IMR-90 (cell line): ENCODE measurements around the gene FSIP1. TPM values are rescaled to one million over a fixed set of nuclear protein-coding genes. Genes with fewer than 3 reads are reported as not detected.

ENCODE experiments used
- ATAC-seq: fragments of 200-7000 bp; cut with Tn5 transposase; 2 replicates; pipeline ENCODE4 v1.9.1; 2020; ENCODE audit warnings: low read depth, mild to moderate bottlenecking, moderate library complexity
- BruUV-seq: library from RNA; stranded (reverse); fragments of 400-500 nt; replicated peaks from 2 replicates; lab custom pipeline; 2021; lab: Mats Ljungman, UMichigan
- CTCF ChIA-PET: fragments of 300-600 bp; formaldehyde crosslinking; extraction: SDS; loops from one replicate; lab custom pipeline; 2021; ENCODE audit warnings: antibody characterized with exemption; lab: Yijun Ruan, JAX
- POLR2A ChIA-PET: fragments of 300-600 bp; sonication (Branson Sonifier 250); formaldehyde crosslinking; loops from one replicate; lab custom pipeline; 2022; ENCODE audit warnings: antibody characterized with exemption; ENCODE audit not compliant: unreplicated experiment; lab: Charles Lee
- DNase-seq: peaks from one replicate; pipeline ENCODE4 v3.0.0; 2013
- H2AFZ ChIP-seq: replicated peaks from 2 replicates; pipeline ENCODE3; 2013; ENCODE audit warnings: low read length, mild to moderate bottlenecking; ENCODE audit not compliant: poor library complexity
- H2AK5ac ChIP-seq: 2 replicates; pipeline ENCODE4 v1.6.1; 2013; ENCODE audit warnings: low read depth, low read length, inconsistent platforms
- H2AK9ac ChIP-seq: replicated peaks from 2 replicates; pipeline ENCODE3; 2013; ENCODE audit warnings: mild to moderate bottlenecking, low read depth, low read length, moderate library complexity; ENCODE audit not compliant: poor library complexity
- H2BK120ac ChIP-seq: 2 replicates; pipeline ENCODE4 v1.6.1; 2013; ENCODE audit warnings: low read depth, low read length, inconsistent platforms
- H2BK15ac ChIP-seq: 3 replicates; pipeline ENCODE4 v1.6.1; 2013; ENCODE audit warnings: low read depth, low read length, inconsistent platforms
- H2BK20ac ChIP-seq: 2 replicates; pipeline ENCODE4 v1.6.1; 2013; ENCODE audit warnings: low read depth, mild to moderate bottlenecking, inconsistent platforms, low read length, moderate library complexity
- H2BK5ac ChIP-seq: 2 replicates; pipeline ENCODE4 v1.6.1; 2013; ENCODE audit warnings: mild to moderate bottlenecking, low read depth, low read length, inconsistent platforms; ENCODE audit not compliant: poor library complexity, severe bottlenecking
- H3K14ac ChIP-seq: replicated peaks from 2 replicates; pipeline ENCODE4 v1.6.1; 2013; ENCODE audit warnings: low read depth, low read length, inconsistent platforms
- H3K18ac ChIP-seq: 2 replicates; pipeline ENCODE4 v1.6.1; 2013; ENCODE audit warnings: low read depth, low read length, control low read depth
- H3K23ac ChIP-seq: 2 replicates; pipeline ENCODE4 v1.6.1; 2013; ENCODE audit warnings: low read depth, low read length, inconsistent platforms
- H3K27ac ChIP-seq: 2 replicates; pipeline ENCODE4 v1.5.1; 2013; ENCODE audit warnings: mild to moderate bottlenecking, control low read depth, low read length; ENCODE audit not compliant: insufficient read depth
- H3K27me3 ChIP-seq: 2 replicates; pipeline ENCODE4 v1.6.1; 2013; ENCODE audit warnings: low read length; ENCODE audit not compliant: control insufficient read depth, insufficient read depth
- H3K36me3 ChIP-seq: 2 replicates; pipeline ENCODE4 v1.6.1; 2013; ENCODE audit warnings: low read length, mixed read lengths; ENCODE audit not compliant: control insufficient read depth, insufficient read depth
- H3K4ac ChIP-seq: 2 replicates; pipeline ENCODE4 v1.6.1; 2013; ENCODE audit warnings: low read depth, low read length, inconsistent platforms
- H3K4me1 ChIP-seq: 2 replicates; pipeline ENCODE4 v1.6.1; 2013; ENCODE audit warnings: low read length, mixed read lengths; ENCODE audit not compliant: control insufficient read depth, insufficient read depth
- H3K4me2 ChIP-seq: 2 replicates; pipeline ENCODE4 v1.6.1; 2013; ENCODE audit warnings: low read depth, mild to moderate bottlenecking, control low read depth, low read length, moderate library complexity
- H3K4me3 ChIP-seq: 2 replicates; pipeline ENCODE4 v1.5.1; 2013; ENCODE audit warnings: low read depth, mild to moderate bottlenecking, control low read depth, low read length, moderate library complexity; ENCODE audit not compliant: insufficient read depth
- H3K56ac ChIP-seq: 2 replicates; pipeline ENCODE4 v1.6.1; 2013; ENCODE audit warnings: low read length, inconsistent platforms; ENCODE audit not compliant: insufficient read depth; ENCODE audit errors: extremely low read depth
- H3K79me1 ChIP-seq, 2 experiments: 2 replicates each; pipeline ENCODE4 v1.6.1; 2013; ENCODE audit warnings: low read length in 2 of 2, inconsistent platforms in 1 of 2, low read depth in 1 of 2
- H3K9ac ChIP-seq: 2 replicates; pipeline ENCODE4 v1.6.1; 2013; ENCODE audit warnings: low read depth, low read length, control low read depth
- H3K9me1 ChIP-seq: 2 replicates; pipeline ENCODE4 v1.6.1; 2013; ENCODE audit warnings: low read length, inconsistent platforms; ENCODE audit not compliant: insufficient read depth
- H3K9me3 ChIP-seq: 2 replicates; pipeline ENCODE4 v1.6.1; 2013; ENCODE audit warnings: low read length; ENCODE audit not compliant: control insufficient read depth, insufficient read depth
- H4K20me1 ChIP-seq: 2 replicates; pipeline ENCODE4 v1.6.1; 2013; ENCODE audit warnings: low read length, inconsistent platforms; ENCODE audit not compliant: insufficient read depth
- H4K5ac ChIP-seq: 2 replicates; pipeline ENCODE4 v1.6.1; 2013; ENCODE audit warnings: mild to moderate bottlenecking, low read depth, low read length, control low read depth
- H4K8ac ChIP-seq, 2 experiments: 2 replicates each; pipeline ENCODE4 v1.6.1; 2013; ENCODE audit warnings: low read depth in 2 of 2, low read length in 2 of 2, control low read depth in 1 of 2, inconsistent platforms in 1 of 2
- H4K91ac ChIP-seq: 2 replicates; pipeline ENCODE4 v1.6.1; 2013; ENCODE audit warnings: low read depth, low read length, inconsistent platforms; ENCODE audit not compliant: insufficient read depth
- CHD1 ChIP-seq: IDR thresholded peaks from 2 replicates; pipeline ENCODE4 v1.6.1; 2012; ENCODE audit warnings: low read depth, low read length, improper control_type of control experiment
- FOS ChIP-seq: fragments of 150-350 bp; IDR thresholded peaks from 2 replicates; pipeline ENCODE4 v1.6.1; 2016; ENCODE audit warnings: low read depth, low read length
- MAFK ChIP-seq: IDR thresholded peaks from 2 replicates; pipeline ENCODE4 v1.6.1; 2012; ENCODE audit warnings: low read depth, low read length, improper control_type of control experiment
- MAZ ChIP-seq: IDR thresholded peaks from 2 replicates; pipeline ENCODE4 v1.6.1; 2012; ENCODE audit warnings: low read depth, mild to moderate bottlenecking, low read length, improper control_type of control experiment, moderate library complexity, borderline replicate concordance
- NFE2L2 ChIP-seq: fragments of 150-350 bp; IDR thresholded peaks from 2 replicates; pipeline ENCODE4 v1.6.1; 2016; ENCODE audit warnings: low read depth, mild to moderate bottlenecking, low read length
- POLR2A ChIP-seq: IDR thresholded peaks from 2 replicates; pipeline ENCODE4 v1.6.1; 2012; ENCODE audit warnings: mild to moderate bottlenecking, low read depth, low read length
- RAD21 ChIP-seq: IDR thresholded peaks from 2 replicates; pipeline ENCODE4 v1.6.1; 2012; ENCODE audit warnings: low read length, improper control_type of control experiment
- RCOR1 ChIP-seq: IDR thresholded peaks from 2 replicates; pipeline ENCODE4 v1.6.1; 2012; ENCODE audit warnings: mild to moderate bottlenecking, low read length, improper control_type of control experiment; ENCODE audit not compliant: insufficient replicate concordance
- RFX5 ChIP-seq: IDR thresholded peaks from 2 replicates; pipeline ENCODE4 v1.8.0; 2012; ENCODE audit warnings: low read depth, mild to moderate bottlenecking, low read length, moderate library complexity
- WGBS, 2 experiments: methylation state at CpG; one replicate each; pipeline versions ENCODE4 v1.1.5 to v1.1.7; 2013; ENCODE audit warnings: missing lambda C conversion rate in 2 of 2; ENCODE audit not compliant: insufficient read length in 1 of 2; ENCODE audit errors: extremely low coverage in 2 of 2; 5-methylcytosine and 5-hydroxymethylcytosine counted together
- dilution Hi-C: fragments of 300-500 bp; cut with HindIII; formaldehyde crosslinking; loops from one replicate; pipeline ENCODE4 v1.14.3; 2018; ENCODE audit warnings: low sequenced_read_pairs; ENCODE audit not compliant: unreplicated experiment
- in situ Hi-C: fragments of 300-500 bp; cut with MboI; formaldehyde crosslinking; loops from 3 replicates; pipeline ENCODE4 v1.14.3; 2019; ENCODE audit warnings: low sequenced_read_pairs, inconsistent platforms, mixed read lengths
- intact Hi-C: fragments of 100-400 bp; cut with micrococcal nuclease; formaldehyde crosslinking; loops from 2 replicates; pipeline ENCODE4 v1.10.0; 2022
- polyA plus RNA-seq, 3 experiments: library from polyadenylated mRNA; depleted of rRNA; stranded (reverse); fragments of >200 nt; gene quantifications; 2 replicates each; pipeline ENCODE4 v1.2.3, GENCODE V29; 2012; ENCODE audit warnings: low replicate concordance in 1 of 3
- total RNA-seq: library from RNA; depleted of rRNA; stranded (reverse); fragments of >200 nt; gene quantifications from 2 replicates; pipeline ENCODE4 v1.2.3, GENCODE V29; 2012
- TF ChIP-seq, protein P1 (sequence below): conservative IDR thresholded peaks from 2 replicates; pipeline ENCODE4 v1.5.1; 2012; ENCODE audit warnings: mild to moderate bottlenecking, low read depth, low read length, improper control_type of control experiment

The FSIP1 gene
- total and polyA plus RNA-seq, 2 of the 4 experiments (the other 2 are of a cell fraction), result 0.10 to 0.18 TPM

DNA sequence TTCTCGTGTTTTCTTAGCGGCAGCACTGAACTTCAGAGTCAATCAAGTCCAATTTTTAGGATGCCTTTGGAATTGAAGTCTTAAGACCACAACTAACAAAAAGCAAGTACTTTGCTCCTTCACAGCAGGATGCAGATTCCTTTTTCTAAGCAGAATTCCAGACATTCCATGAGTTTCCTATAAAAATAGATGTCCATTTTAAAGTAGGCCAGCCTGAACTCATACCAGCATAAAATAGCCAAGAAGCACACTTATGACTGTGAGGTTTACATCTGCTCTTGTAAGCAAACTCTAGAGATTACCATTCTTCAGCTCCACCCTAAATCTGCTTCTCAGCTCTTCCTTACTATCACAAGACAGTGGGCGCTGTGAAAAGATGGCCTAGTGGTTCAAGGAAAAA, 116.0 kb downstream of the FSIP1 start:
- Histone ChIP-seq H3K18ac (peak overlapping the region; percentile 73; the same call in 1 of the 2 replicates), H3K4me1 (peaks cover 10% of the 10 kb centered on the region), H3K9me1 (peaks cover 4% of the 10 kb centered on the region; the same call in 1 of the 2 replicates), H3K4me2 (peak overlapping the region; percentile 55; the same call in 1 of the 2 replicates), H2AFZ (peak overlapping the region; percentile 63), H2AK5ac (peak overlapping the region; percentile 75; the same call in 1 of the 2 replicates), H4K20me1 (no peaks in the 10 kb centered on the region), H3K36me3 (no peaks in the 10 kb centered on the region), H4K5ac (no peak overlapping the region), H2BK120ac (peak overlapping the region; percentile 75), H3K27me3 (no peaks in the 10 kb centered on the region), H3K27ac (peak overlapping the region; percentile 75; the same call in 1 of the 2 replicates), H3K14ac (peak overlapping the region; percentile 61; the same call in 1 of the 2 replicates), H3K9me3 (no peaks in the 10 kb centered on the region), H3K4ac (peak overlapping the region; percentile 77), H3K56ac (0 out of 2 replicates have a peak overlapping the region, but pooled peaks have one; percentile 50), H3K4me3 (no peak overlapping the region), H3K23ac (peak overlapping the region; percentile 6; the same call in 1 of the 2 replicates), H2AK9ac (no peak overlapping the region), H2BK20ac (peak overlapping the region; percentile 77; the same call in 1 of the 2 replicates), H2BK5ac (peak overlapping the region; percentile 78), H2BK15ac (peak overlapping the region; percentile 77; the same call in 2 of the 3 replicates), H3K79me1 (no peaks in the 10 kb centered on the region; a peak in 1 of 4 replicates), H4K91ac (peak overlapping the region; percentile 71; the same call in 1 of the 2 replicates), H3K9ac (peak overlapping the region; percentile 23; the same call in 1 of the 2 replicates), H4K8ac (peak overlapping the region; percentile 16 to 70; a peak in 3 of 4 replicates)
- TF ChIP-seq RCOR1, result no peak
- no peak for TF ChIP-seq MAFK
- no peak for TF ChIP-seq MAZ
- TF ChIP-seq RFX5, result no peak
- no peak for TF ChIP-seq NFE2L2
- TF ChIP-seq, protein P1, sequence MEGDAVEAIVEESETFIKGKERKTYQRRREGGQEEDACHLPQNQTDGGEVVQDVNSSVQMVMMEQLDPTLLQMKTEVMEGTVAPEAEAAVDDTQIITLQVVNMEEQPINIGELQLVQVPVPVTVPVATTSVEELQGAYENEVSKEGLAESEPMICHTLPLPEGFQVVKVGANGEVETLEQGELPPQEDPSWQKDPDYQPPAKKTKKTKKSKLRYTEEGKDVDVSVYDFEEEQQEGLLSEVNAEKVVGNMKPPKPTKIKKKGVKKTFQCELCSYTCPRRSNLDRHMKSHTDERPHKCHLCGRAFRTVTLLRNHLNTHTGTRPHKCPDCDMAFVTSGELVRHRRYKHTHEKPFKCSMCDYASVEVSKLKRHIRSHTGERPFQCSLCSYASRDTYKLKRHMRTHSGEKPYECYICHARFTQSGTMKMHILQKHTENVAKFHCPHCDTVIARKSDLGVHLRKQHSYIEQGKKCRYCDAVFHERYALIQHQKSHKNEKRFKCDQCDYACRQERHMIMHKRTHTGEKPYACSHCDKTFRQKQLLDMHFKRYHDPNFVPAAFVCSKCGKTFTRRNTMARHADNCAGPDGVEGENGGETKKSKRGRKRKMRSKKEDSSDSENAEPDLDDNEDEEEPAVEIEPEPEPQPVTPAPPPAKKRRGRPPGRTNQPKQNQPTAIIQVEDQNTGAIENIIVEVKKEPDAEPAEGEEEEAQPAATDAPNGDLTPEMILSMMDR, result no peak
- TF ChIP-seq RAD21, result no peak
- TF ChIP-seq POLR2A, result no peak
- TF ChIP-seq CHD1, result no peak
- TF ChIP-seq FOS, result no peak
- intact Hi-C loops (no loop called here), in situ Hi-C loops (no loop called here), dilution Hi-C loops (no loop called here)
- no TSS peak for BruUV-seq
- CTCF ChIA-PET, result no interaction called here
- DNase-seq, result peak; percentile 72
- peak; percentile 89 for ATAC-seq
- no CpG with 5 or more reads among the region's 3 CpGs for WGBS, 2 experiments
- POLR2A ChIA-PET, result interaction anchor here (0.6 kb wide), 1 partner anchor 77 kb away, joined by 4 read pairs; no protein-coding TSS in a partner anchor
